Measurements from ENCODE around the gene AFG1L. TPM values are rescaled to one million over a fixed set of nuclear protein-coding genes. Genes with fewer than 3 reads are reported as not detected.
A peak's percentile ranks its signal among the peaks of the same experiment; 100 is the strongest.

The AFG1L gene
- total RNA-seq, 4 donors from 2014 or later: 2.8 to 10.5 (median 3.9) TPM

- H3K4me3 ChIP-seq: no peak overlapping the region
- 78 to 89% methylated on average over 5 of the region's 5 CpGs for WGBS, 2 donors
- no peak for DNase-seq
- no peaks in the 10 kb centered on the region for H3K27me3 ChIP-seq
- H3K27ac ChIP-seq: no peak overlapping the region
- TF ChIP-seq CTCF (IDR thresholded peaks at IDR 0.05) (no peak), POLR2A (IDR thresholded peaks at IDR 0.05) (no peak)
- H3K9me3 ChIP-seq: no peaks in the 10 kb centered on the region
- intact Hi-C loops (cut with DNase I): no loop called here
- peaks cover 5 to 46% (median 11%) of the 10 kb centered on the region in 3 donors for H3K4me1 ChIP-seq
- peaks cover 0 to 39% (median 0%) of the 10 kb centered on the region in 3 donors for H3K36me3 ChIP-seq
Measured at GRCh38 chr6:108252055-108252454, 42.8 kb upstream of the AFG1L start.

GRCh38 chr6:108253241-108253640 is 41.6 kb upstream of the AFG1L start:
- WGBS, 2 donors: 93 to 100% methylated on average over 1 of the region's 1 CpG
- Histone ChIP-seq H3K27me3 (no peaks in the 10 kb centered on the region), H3K4me3 (no peak overlapping the region), H3K9me3 (no peaks in the 10 kb centered on the region), H3K36me3 (peaks cover 0 to 51% (median 0%) of the 10 kb centered on the region in 3 donors), H3K27ac (no peak overlapping the region), H3K4me1 (peaks cover 9 to 58% (median 11%) of the 10 kb centered on the region in 3 donors)
- TF ChIP-seq POLR2A (IDR thresholded peaks at IDR 0.05) (no peak), CTCF (IDR thresholded peaks at IDR 0.05) (no peak)
- intact Hi-C loops (cut with DNase I): no loop called here
- no peak for DNase-seq

GRCh38 chr6:108254433-108255410 is 40.1 kb upstream of the AFG1L start:
- DNase-seq: no peak
- no peak overlapping the region for H3K4me3 ChIP-seq
- H3K27ac ChIP-seq: no peak overlapping the region
- no peak for TF ChIP-seq POLR2A (IDR thresholded peaks at IDR 0.05)
- TF ChIP-seq CTCF (IDR thresholded peaks at IDR 0.05): no peak
- H3K9me3 ChIP-seq: no peaks in the 10 kb centered on the region
- peaks cover 15 to 73% (median 16%) of the 10 kb centered on the region in 3 donors for H3K4me1 ChIP-seq
- 90 to 100% methylated on average over 2 to 4 of the region's 4 CpGs for WGBS, 2 donors
- no peaks in the 10 kb centered on the region for H3K27me3 ChIP-seq
- intact Hi-C loops (cut with DNase I): no loop called here
- H3K36me3 ChIP-seq: peaks cover 0 to 54% (median 0%) of the 10 kb centered on the region in 3 donors

GRCh38 chr6:108260126-108260808 is 34.6 kb upstream of the AFG1L start:
- Histone ChIP-seq H3K27me3 (no peaks in the 10 kb centered on the region), H3K4me1 (peaks cover 5 to 54% (median 10%) of the 10 kb centered on the region in 3 donors), H3K4me3 (peak overlapping the region; percentile 85 to 96 (median 92)), H3K9me3 (no peaks in the 10 kb centered on the region), H3K36me3 (peaks cover 0 to 32% (median 0%) of the 10 kb centered on the region in 3 donors), H3K27ac (peak overlapping the region; percentile 96 to 99 (median 97))
- 0 to 2% methylated on average over 8 to 14 of the region's 29 CpGs for WGBS, 2 donors
- DNase-seq: peak; percentile 45
- TF ChIP-seq CTCF (IDR thresholded peaks at IDR 0.05): peak in 1 of 6 experiments; percentile 2
- TF ChIP-seq POLR2A (IDR thresholded peaks at IDR 0.05): peak in 1 of 4 donors; percentile 25
- intact Hi-C loops (cut with DNase I): no loop called here
